GM12892 (cell line): Measurements from ENCODE around the gene COL5A1.

Source experiments
- POLR2A ChIP-seq: IDR thresholded peaks from 2 replicates; pipeline ENCODE4 v1.6.1; 2011; ENCODE audit warnings: low read depth, low read length, control low read depth
- POLR2AphosphoS5 ChIP-seq: IDR thresholded peaks from 2 replicates; pipeline ENCODE4 v1.6.1; 2011; ENCODE audit warnings: low read depth, low read length, control low read depth
- TAF1 ChIP-seq: IDR thresholded peaks from 2 replicates; pipeline ENCODE4 v1.6.1; 2011; ENCODE audit warnings: low read depth, mild to moderate bottlenecking, control low read depth, low read length, borderline replicate concordance

DNA sequence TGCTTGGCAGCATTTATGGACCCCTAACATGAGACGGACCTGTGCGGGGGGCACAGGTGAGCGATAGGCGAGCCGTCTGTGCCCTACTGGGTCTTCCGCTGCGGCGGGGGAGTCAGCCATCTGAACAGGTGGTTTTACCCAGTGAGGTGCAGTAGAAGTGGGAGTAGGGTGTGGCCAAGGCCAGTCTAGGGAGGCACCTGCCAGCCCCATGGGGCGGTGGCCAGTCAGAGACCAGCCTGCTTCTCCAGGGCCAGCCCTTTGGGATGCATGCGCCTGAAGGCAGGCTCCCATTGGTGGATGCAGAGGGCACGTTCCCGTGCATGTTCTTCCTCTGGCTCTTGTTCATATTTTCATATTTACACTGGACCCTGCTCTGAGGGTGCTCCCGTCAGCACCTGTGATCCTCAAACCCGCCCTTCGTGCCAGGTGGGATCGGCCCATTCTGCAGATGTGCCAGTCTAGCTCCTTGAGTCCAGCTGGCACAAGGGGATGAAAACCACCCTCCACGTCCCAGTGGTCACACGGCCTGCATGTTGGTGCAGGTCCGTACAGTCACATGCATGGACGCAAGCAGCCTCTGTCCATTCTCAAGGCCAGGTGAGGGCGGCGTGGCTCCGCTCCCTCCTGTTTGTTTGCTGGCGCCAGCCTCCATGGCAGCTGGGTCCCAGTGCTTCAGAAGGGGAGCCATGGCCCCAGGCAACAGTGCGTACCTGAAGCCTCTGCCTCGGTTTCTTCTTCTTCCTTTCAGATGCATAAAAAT is 9.0 kb downstream of the COL5A1 start:
- TF ChIP-seq TAF1 (no peak), POLR2AphosphoS5 (no peak), POLR2A (no peak)
